Panc1 (cell line): Measurements from ENCODE around the gene TEX14. TPM values are rescaled to one million over a fixed set of nuclear protein-coding genes. Genes with fewer than 3 reads are reported as not detected.

ENCODE experiments used
- ATAC-seq: fragments of 200-7000 bp; cut with Tn5 transposase; 2 replicates; pipeline ENCODE4 v1.9.1; 2020; ENCODE audit warnings: mild to moderate bottlenecking, moderate library complexity
- BruUV-seq: library from RNA; stranded (reverse); fragments of 400-500 nt; replicated peaks from 2 replicates; lab custom pipeline; 2021; lab: Mats Ljungman, UMichigan
- CTCF ChIA-PET: fragments of 300-600 bp; sonication (Branson Sonifier 250); formaldehyde crosslinking; loops from one replicate; lab custom pipeline; 2022; ENCODE audit warnings: antibody characterized with exemption; lab: Charles Lee
- POLR2A ChIA-PET: fragments of 300-600 bp; sonication (Branson Sonifier 250); formaldehyde crosslinking; loops from one replicate; lab custom pipeline; 2022; ENCODE audit warnings: antibody characterized with exemption; lab: Charles Lee
- DNase-seq: peaks from one replicate; pipeline ENCODE4 v3.0.0-alpha.2; 2010; ENCODE audit warnings: low read depth, low spot score
- H3K27ac ChIP-seq: 2 replicates; pipeline ENCODE4 v1.5.1; 2011; ENCODE audit warnings: mild to moderate bottlenecking, low read length, inconsistent platforms
- H3K27me3 ChIP-seq: fragments of 200-500 bp; sonication (Bioruptor generic); 2 replicates; pipeline ENCODE4 v1.6.0; 2014; ENCODE audit warnings: low read length, inconsistent platforms; ENCODE audit not compliant: control insufficient read depth, insufficient read depth
- H3K36me3 ChIP-seq: fragments of 200-500 bp; sonication (Bioruptor generic); 2 replicates; pipeline ENCODE4 v1.5.1; 2014; ENCODE audit warnings: inconsistent platforms, mild to moderate bottlenecking, low read length, moderate library complexity; ENCODE audit not compliant: control insufficient read depth, insufficient read depth
- H3K4me1 ChIP-seq: 2 replicates; pipeline ENCODE4 v1.5.1; 2011; ENCODE audit warnings: inconsistent platforms, mild to moderate bottlenecking, low read length, moderate library complexity; ENCODE audit not compliant: control insufficient read depth, insufficient read depth
- H3K4me3 ChIP-seq, 2 experiments: 2 replicates each; pipeline ENCODE4 v1.5.1; 2011 to 2012; ENCODE audit warnings: low read depth in 2 of 2, low read length in 2 of 2, mild to moderate bottlenecking in 2 of 2, inconsistent platforms in 1 of 2, moderate library complexity in 1 of 2
- H3K9me3 ChIP-seq: fragments of 200-500 bp; sonication (Bioruptor generic); 2 replicates; pipeline ENCODE4 v1.5.1; 2014; ENCODE audit warnings: low read depth, mild to moderate bottlenecking, inconsistent platforms, low read length, moderate library complexity; ENCODE audit not compliant: control insufficient read depth, insufficient read depth
- CTCF ChIP-seq: fragments of 450-650 bp; IDR thresholded peaks from 2 replicates; pipeline ENCODE4 v1.5.1; 2017; ENCODE audit warnings: mild to moderate bottlenecking
- POLR2AphosphoS5 ChIP-seq: IDR thresholded peaks from 2 replicates; pipeline ENCODE4 v1.6.1; 2012; ENCODE audit warnings: mild to moderate bottlenecking, low read depth, low read length, moderate library complexity
- REST ChIP-seq, 2 experiments: IDR thresholded peaks; 2 replicates each; pipeline ENCODE4 v1.6.1; 2011 to 2012; ENCODE audit warnings: low read depth in 2 of 2, control low read depth in 1 of 2, low read length in 1 of 2, mild to moderate bottlenecking in 1 of 2, moderate library complexity in 1 of 2; ENCODE audit not compliant: insufficient read depth in 1 of 2
- SIN3A ChIP-seq: IDR thresholded peaks from 2 replicates; pipeline ENCODE4 v1.6.1; 2012; ENCODE audit warnings: low read depth, mild to moderate bottlenecking, low read length, moderate library complexity, borderline replicate concordance; ENCODE audit not compliant: insufficient read depth
- TCF7L2 ChIP-seq: IDR thresholded peaks from 2 replicates; pipeline ENCODE4 v1.6.1; 2011; ENCODE audit warnings: mild to moderate bottlenecking, low read depth, low read length, inconsistent platforms
- in situ Hi-C: cut with HindIII; loops from 2 replicates; pipeline ENCODE4 v1.10.0; 2016; ENCODE audit warnings: low sequenced_read_pairs, low pct_unique_long_range_greater_than_20kb
- intact Hi-C: fragments of 100-400 bp; cut with micrococcal nuclease; formaldehyde crosslinking; loops from one replicate; pipeline ENCODE4 v1.10.0; 2022; ENCODE audit not compliant: unreplicated experiment
- total RNA-seq: library from RNA; stranded (reverse); gene quantifications from one replicate; pipeline ENCODE4 v1.2.1, GENCODE V29; 2021; ENCODE audit not compliant: unreplicated experiment

The TEX14 gene
- total RNA-seq, 1 experiment from 2014 or later = not detected

GRCh38 chr17:58611331-58611730 lies 80.5 kb downstream of the TEX14 start:
- in situ Hi-C loops = no loop called here
- TF ChIP-seq SIN3A (no peak), POLR2AphosphoS5 (no peak), CTCF (no peak), TCF7L2 (no peak), REST (IDR thresholded peaks at IDR 0.05; ENCODE audit: insufficient read depth in 1 of 2, low read depth in 2 of 2, low read length in 1 of 2) (no peak)
- DNase-seq (no peak), ATAC-seq (no peak)
- H3K27ac ChIP-seq = no peak overlapping the region
- POLR2A ChIA-PET = no interaction called here
- H3K9me3 ChIP-seq = no peaks in the 10 kb centered on the region
- no peaks in the 10 kb centered on the region for H3K27me3 ChIP-seq
- no peaks in the 10 kb centered on the region for H3K4me1 ChIP-seq
- CTCF ChIA-PET = interaction anchor here (0.6 kb wide), 1 partner anchor 43 kb away, joined by 3 read pairs; no protein-coding TSS in a partner anchor
- BruUV-seq = no TSS peak
- H3K4me3 ChIP-seq = no peak overlapping the region
- intact Hi-C loops = no loop called here
- no peaks in the 10 kb centered on the region for H3K36me3 ChIP-seq

- ChIA-PET POLR2A (interaction anchor here (0.6 kb wide), 1 partner anchor 395 kb away, joined by 8 read pairs; no protein-coding TSS in a partner anchor), CTCF (no interaction called here)
- no peak for ATAC-seq
- H3K4me1 ChIP-seq = no peaks in the 10 kb centered on the region
- intact Hi-C loops (no loop called here), in situ Hi-C loops (no loop called here)
- TF ChIP-seq CTCF (no peak), TCF7L2 (no peak), REST (IDR thresholded peaks at IDR 0.05; ENCODE audit: insufficient read depth in 1 of 2, low read depth in 2 of 2, low read length in 1 of 2) (no peak), POLR2AphosphoS5 (no peak)
- H3K4me3 ChIP-seq = no peak overlapping the region
- no peaks in the 10 kb centered on the region for H3K36me3 ChIP-seq
- no TSS peak for BruUV-seq
- no peak for DNase-seq
- H3K27me3 ChIP-seq = no peaks in the 10 kb centered on the region
- H3K9me3 ChIP-seq = no peaks in the 10 kb centered on the region
- H3K27ac ChIP-seq = no peak overlapping the region
These were observed 84.9 kb downstream of the TEX14 start for GRCh38 chr17:58606934-58607333.
